ENCODE results near the gene CACNB1. TPM values are rescaled to one million over a fixed set of nuclear protein-coding genes. Genes with fewer than 3 reads are reported as not detected.

Gene CACNB1
- total RNA-seq, 1 experiment from 2014 or later: 20.0 TPM

GRCh38 chr17:39158623-39159022 is 38.8 kb downstream of the CACNB1 start:
- no CpG with 5 or more reads among the region's 2 CpGs for WGBS (ENCODE audit: extremely low coverage, insufficient read length, low lambda C conversion rate)
- Histone ChIP-seq H3K27me3 (ENCODE audit: insufficient read depth, low read length) (no peaks in the 10 kb centered on the region), H3K56ac (ENCODE audit: insufficient read length, low read depth, low read length) (no peak overlapping the region), H2BK12ac (ENCODE audit: insufficient read length, low read depth, low read length) (no peak overlapping the region), H3K4me1 (ENCODE audit: insufficient read depth, low read length) (no peaks in the 10 kb centered on the region), H3K23me2 (ENCODE audit: insufficient read length, low read depth, low read length, poor library complexity, severe bottlenecking) (no peaks in the 10 kb centered on the region), H4K8ac (replicated peaks; ENCODE audit: insufficient read length, low read depth, low read length) (no peak overlapping the region), H3K4ac (ENCODE audit: low read depth, low read length) (no peak overlapping the region), H2BK5ac (ENCODE audit: insufficient read length, low read length) (no peak overlapping the region), H3K79me1 (ENCODE audit: insufficient read depth, low read depth, low read length, poor library complexity, severe bottlenecking) (no peaks in the 10 kb centered on the region), H3K9ac (ENCODE audit: extremely low read depth, insufficient read length, low read length) (no peak overlapping the region), H3K9me3 (ENCODE audit: control insufficient read depth, low read depth, low read length) (no peaks in the 10 kb centered on the region), H3K4me2 (ENCODE audit: insufficient read depth, insufficient read length, low read length) (no peak overlapping the region), H4K91ac (ENCODE audit: insufficient read length, low read depth, low read length) (no peak overlapping the region), H3K23ac (ENCODE audit: insufficient read length, low read depth, low read length) (no peak overlapping the region), H3K79me2 (ENCODE audit: insufficient read depth, low read length) (no peaks in the 10 kb centered on the region), H2BK20ac (ENCODE audit: low read depth, low read length, poor library complexity, severe bottlenecking) (no peak overlapping the region), H3K14ac (ENCODE audit: insufficient read depth, low read length) (no peak overlapping the region), H2AFZ (ENCODE audit: low read length) (no peak overlapping the region), H3K27ac (ENCODE audit: insufficient read length, low read depth, low read length) (no peak overlapping the region), H2BK15ac (ENCODE audit: low read depth, low read length) (no peak overlapping the region), H3T11ph (ENCODE audit: low read length) (no peak overlapping the region), H4K5ac (ENCODE audit: insufficient read length, low read depth, low read length) (no peak overlapping the region), H4K20me1 (ENCODE audit: control insufficient read depth, insufficient read depth, insufficient read length) (no peaks in the 10 kb centered on the region), H3K18ac (ENCODE audit: insufficient read length, low read depth, low read length) (no peak overlapping the region), H2AK5ac (ENCODE audit: insufficient read length, low read length) (no peak overlapping the region), H2BK120ac (ENCODE audit: low read depth, low read length, poor library complexity, severe bottlenecking) (no peak overlapping the region)
- Mint-ChIP-seq H3K4me1 (peaks cover 2 to 10% of the 10 kb centered on the region in 2 experiments; a peak in 2 of 4 replicates), H3K4me3 (no peak overlapping the region), H3K9me3 (peaks cover 4 to 8% of the 10 kb centered on the region in 2 experiments; a peak in 3 of 5 replicates), H3K36me3 (ENCODE audit: insufficient read depth in 1 of 3, low read depth in 3 of 3) (peaks cover 0 to 5% (median 0%) of the 10 kb centered on the region in 3 experiments; a peak in 1 of 7 replicates), H3K27me3 (ENCODE audit: low read depth) (peaks cover 8% of the 10 kb centered on the region), H3K27ac (no peak overlapping the region)
- no peak for DNase-seq
- no peak for TF ChIP-seq CTCF (conservative IDR thresholded peaks at IDR 0.05)

Measured in H9 (cell line).